NB4 (cell line): ENCODE measurements around the gene C16orf46.

ENCODE experiments used
- DNase-seq: peaks from one replicate; pipeline ENCODE4 v3.0.0; 2010; ENCODE audit warnings: low read depth
- H3K4me3 ChIP-seq: one replicate; pipeline ENCODE4 v1.5.1; 2011; ENCODE audit warnings: mild to moderate bottlenecking, low read depth, low read length, moderate library complexity
- MYC ChIP-seq: IDR thresholded peaks from 2 replicates; pipeline ENCODE4 v1.6.1; 2011; ENCODE audit warnings: low read depth, low read length
- POLR2A ChIP-seq: IDR thresholded peaks from 2 replicates; pipeline ENCODE4 v1.6.1; 2011; ENCODE audit warnings: mild to moderate bottlenecking; ENCODE audit not compliant: insufficient read length; ENCODE audit errors: extremely low read depth
- TF ChIP-seq, protein P1 (sequence below): IDR thresholded peaks from 2 replicates; pipeline ENCODE4 v1.6.1; 2011; ENCODE audit warnings: low read depth, low read length
- TF ChIP-seq, protein P2 (sequence below): IDR thresholded peaks from one replicate; pipeline ENCODE4 v1.5.1; 2012; ENCODE audit warnings: low read depth, low read length

C16orf46 gene

GRCh38 chr16:81088836-81089235, 11.8 kb upstream of the C16orf46 start:
- TF ChIP-seq POLR2A: no peak
- TF ChIP-seq, protein P1, sequence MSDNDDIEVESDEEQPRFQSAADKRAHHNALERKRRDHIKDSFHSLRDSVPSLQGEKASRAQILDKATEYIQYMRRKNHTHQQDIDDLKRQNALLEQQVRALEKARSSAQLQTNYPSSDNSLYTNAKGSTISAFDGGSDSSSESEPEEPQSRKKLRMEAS: no peak
- TF ChIP-seq, protein P2, sequence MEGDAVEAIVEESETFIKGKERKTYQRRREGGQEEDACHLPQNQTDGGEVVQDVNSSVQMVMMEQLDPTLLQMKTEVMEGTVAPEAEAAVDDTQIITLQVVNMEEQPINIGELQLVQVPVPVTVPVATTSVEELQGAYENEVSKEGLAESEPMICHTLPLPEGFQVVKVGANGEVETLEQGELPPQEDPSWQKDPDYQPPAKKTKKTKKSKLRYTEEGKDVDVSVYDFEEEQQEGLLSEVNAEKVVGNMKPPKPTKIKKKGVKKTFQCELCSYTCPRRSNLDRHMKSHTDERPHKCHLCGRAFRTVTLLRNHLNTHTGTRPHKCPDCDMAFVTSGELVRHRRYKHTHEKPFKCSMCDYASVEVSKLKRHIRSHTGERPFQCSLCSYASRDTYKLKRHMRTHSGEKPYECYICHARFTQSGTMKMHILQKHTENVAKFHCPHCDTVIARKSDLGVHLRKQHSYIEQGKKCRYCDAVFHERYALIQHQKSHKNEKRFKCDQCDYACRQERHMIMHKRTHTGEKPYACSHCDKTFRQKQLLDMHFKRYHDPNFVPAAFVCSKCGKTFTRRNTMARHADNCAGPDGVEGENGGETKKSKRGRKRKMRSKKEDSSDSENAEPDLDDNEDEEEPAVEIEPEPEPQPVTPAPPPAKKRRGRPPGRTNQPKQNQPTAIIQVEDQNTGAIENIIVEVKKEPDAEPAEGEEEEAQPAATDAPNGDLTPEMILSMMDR: no peak
- TF ChIP-seq MYC: no peak
- DNase-seq: no peak
- no peak overlapping the region for H3K4me3 ChIP-seq

- no peak for TF ChIP-seq MYC
- TF ChIP-seq, protein P2: no peak
- TF ChIP-seq, protein P1: no peak
- TF ChIP-seq POLR2A: no peak
Measured at GRCh38 chr16:81081014-81081413, 4.0 kb upstream of the C16orf46 start.

DNA sequence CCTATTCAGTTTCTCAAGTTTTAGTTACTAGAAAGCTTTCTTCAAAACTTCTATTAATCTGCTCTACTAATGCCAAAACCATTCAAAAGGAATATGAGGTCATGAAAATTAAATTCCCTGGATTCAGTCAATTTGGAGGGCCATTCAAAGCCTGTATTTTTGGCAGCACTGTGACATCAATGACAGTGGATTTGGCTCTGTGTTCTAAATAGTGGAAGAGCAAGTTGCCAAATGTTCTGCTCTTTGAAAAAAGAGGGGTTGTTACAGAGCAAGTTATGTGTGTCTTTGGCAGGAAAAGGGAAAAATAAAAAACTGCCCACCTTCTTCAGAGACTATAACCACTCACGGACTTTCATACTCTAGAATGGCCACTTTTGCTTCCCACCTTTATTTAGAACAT, 3.2 kb upstream of the C16orf46 start:
- H3K4me3 ChIP-seq: no peak overlapping the region
- TF ChIP-seq MYC: no peak
- TF ChIP-seq, protein P2: no peak
- TF ChIP-seq, protein P1: no peak
- TF ChIP-seq POLR2A: no peak
- DNase-seq: no peak

More at GRCh38 chr16:81081014-81081413, 4.0 kb upstream of the C16orf46 start:
- no peak overlapping the region for H3K4me3 ChIP-seq
- DNase-seq: no peak

- TF ChIP-seq, protein P1: peak; percentile 46
- TF ChIP-seq POLR2A (no peak), MYC (peak; percentile 45; the same call in 1 of the 2 replicates)
- TF ChIP-seq, protein P2: no peak
- peak; percentile 85 for DNase-seq
- H3K4me3 ChIP-seq: peak overlapping the region; percentile 82
Measured at GRCh38 chr16:81076566-81077075, 417 bp downstream of the C16orf46 start.

DNA sequence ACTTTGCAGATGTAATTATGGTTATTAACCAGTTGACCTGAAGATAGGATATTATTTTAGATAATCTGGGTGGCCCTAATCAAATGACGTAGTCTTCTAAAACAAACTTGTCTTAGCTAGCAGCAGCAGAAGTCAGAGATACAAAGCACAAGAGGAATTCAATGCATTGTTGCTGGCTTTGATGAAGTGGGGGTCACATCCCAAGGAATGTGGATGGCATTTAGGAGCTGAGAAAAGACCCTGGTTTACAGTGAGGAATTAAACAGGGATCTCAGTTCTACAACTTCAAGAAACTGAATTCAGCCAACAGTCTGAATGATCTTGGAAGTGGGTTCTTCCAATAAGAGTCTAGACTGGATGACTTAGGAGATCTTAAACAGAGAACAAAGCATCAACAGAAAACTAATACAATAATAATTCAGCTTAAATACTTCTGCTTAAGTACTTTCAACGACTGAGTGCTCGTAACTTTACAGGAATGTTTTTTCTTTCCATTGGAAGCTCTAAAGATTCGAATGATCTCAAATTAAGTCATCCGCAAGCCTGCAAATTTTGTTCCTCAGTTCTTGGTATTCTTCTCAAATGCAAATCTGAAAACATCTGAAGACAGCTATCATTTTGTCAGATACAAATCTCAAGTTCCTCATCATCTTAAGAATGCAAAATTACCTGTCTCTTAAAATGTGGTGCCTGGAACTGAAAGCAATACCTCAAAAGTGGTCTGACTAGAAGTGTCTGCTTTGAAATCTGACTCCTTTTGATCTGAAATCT, 3.3 kb downstream of the C16orf46 start:
- TF ChIP-seq, protein P2: no peak
- TF ChIP-seq MYC (no peak), POLR2A (no peak)
- TF ChIP-seq, protein P1: no peak
- H3K4me3 ChIP-seq: no peak overlapping the region
- DNase-seq: no peak
